ENCODE data around the gene MYOT. TPM values are rescaled to one million over a fixed set of nuclear protein-coding genes. Genes with fewer than 3 reads are reported as not detected.
A peak's percentile ranks its signal among the peaks of the same experiment; 100 is the strongest.

Gene MYOT
- total RNA-seq, 1 experiment from 2014 or later: not detected

- peak; percentile 67 for DNase-seq
- BruUV-seq (replicated peaks): TSS peak; percentile 80
- Mint-ChIP-seq H3K4me3 (ENCODE audit: low read depth, unreplicated experiment) (peak within 1 kb of the TSS; percentile 66), H3K36me3 (ENCODE audit: insufficient read depth, unreplicated experiment) (no peaks in the 10 kb centered on the region), H3K27ac (ENCODE audit: unreplicated experiment) (peak within 1 kb of the TSS; percentile 67), H3K27me3 (ENCODE audit: unreplicated experiment) (no peaks in the 10 kb centered on the region), H3K4me1 (ENCODE audit: low read depth, unreplicated experiment) (peaks cover 17% of the 10 kb centered on the region), H3K9me3 (ENCODE audit: low read depth, unreplicated experiment) (no peaks in the 10 kb centered on the region)
- no peak for TF ChIP-seq CTCF (IDR thresholded peaks at IDR 0.05; ENCODE audit: unreplicated experiment)
- CTCF ChIA-PET: interaction anchor here (0.6 to 1.9 kb wide), 5 partner anchors 12 to 110 kb away, joined by 3 to 5 read pairs (median 3); no protein-coding TSS in a partner anchor
- intact Hi-C loops (cut with micrococcal nuclease; ENCODE audit: unreplicated experiment): no loop called here
Measured at GRCh38 chr5:137888863-137889759, 21.5 kb downstream of the MYOT start, which contains the start of gene PKD2L2. TSS of gene PKD2L2 (plus strand) at chr5:137889457. CDS start at chr5:137889492, 35 bp downstream.

DNA sequence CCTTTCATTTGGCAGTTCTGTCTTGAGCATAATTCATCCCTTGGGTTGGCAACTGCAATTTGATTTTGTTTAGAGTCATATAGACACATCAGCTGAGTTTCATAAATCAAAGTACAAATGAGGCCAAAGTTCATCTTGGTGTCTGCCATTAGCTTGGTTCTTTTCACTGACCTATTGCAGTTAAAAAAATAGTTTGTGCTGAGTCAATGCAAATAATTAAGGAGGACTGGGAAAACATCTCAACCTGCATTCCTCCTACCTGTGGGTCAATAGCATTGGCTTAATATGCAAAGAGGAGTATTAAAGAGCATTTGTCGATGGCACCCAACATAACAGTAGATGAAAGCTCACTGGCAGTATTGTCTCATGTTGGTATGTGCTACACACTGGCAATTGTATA is 23.2 kb downstream of the MYOT start:
- no peak overlapping the region for H3K27ac Mint-ChIP-seq (ENCODE audit: unreplicated experiment)
- no peak overlapping the region for H3K4me3 Mint-ChIP-seq (ENCODE audit: low read depth, unreplicated experiment)
- H3K4me1 Mint-ChIP-seq (ENCODE audit: low read depth, unreplicated experiment): peaks cover 18% of the 10 kb centered on the region
- no peak for TF ChIP-seq CTCF (IDR thresholded peaks at IDR 0.05; ENCODE audit: unreplicated experiment)
- intact Hi-C loops (cut with micrococcal nuclease; ENCODE audit: unreplicated experiment): no loop called here
- no peaks in the 10 kb centered on the region for H3K27me3 Mint-ChIP-seq (ENCODE audit: unreplicated experiment)
- DNase-seq: no peak
- no peaks in the 10 kb centered on the region for H3K36me3 Mint-ChIP-seq (ENCODE audit: insufficient read depth, unreplicated experiment)
- CTCF ChIA-PET: no interaction called here
- no TSS peak for BruUV-seq (replicated peaks)
- no peaks in the 10 kb centered on the region for H3K9me3 Mint-ChIP-seq (ENCODE audit: low read depth, unreplicated experiment)

DNA sequence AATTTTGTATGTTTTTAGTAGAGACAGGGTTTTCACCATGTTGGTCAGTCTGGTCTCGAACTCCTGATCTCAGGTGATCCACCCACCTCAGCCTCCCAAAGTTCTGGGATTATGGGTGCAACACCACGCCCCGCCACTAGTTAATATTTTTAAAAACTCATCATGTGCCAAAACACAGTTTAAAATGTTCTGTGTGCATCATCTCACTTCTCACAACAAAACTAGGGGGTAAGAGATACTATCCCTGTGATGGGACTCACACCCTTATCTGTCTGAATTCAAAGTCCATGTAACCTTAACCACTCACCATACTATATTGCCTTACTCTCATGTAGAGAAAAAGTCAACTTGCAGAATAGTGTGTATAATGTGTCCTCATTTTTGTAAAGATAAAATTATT is 24.2 kb downstream of the MYOT start:
- no peaks in the 10 kb centered on the region for H3K36me3 Mint-ChIP-seq (ENCODE audit: insufficient read depth, unreplicated experiment)
- H3K4me3 Mint-ChIP-seq (ENCODE audit: low read depth, unreplicated experiment): no peak overlapping the region
- intact Hi-C loops (cut with micrococcal nuclease; ENCODE audit: unreplicated experiment): no loop called here
- no peaks in the 10 kb centered on the region for H3K27me3 Mint-ChIP-seq (ENCODE audit: unreplicated experiment)
- peak; percentile 13 for DNase-seq
- CTCF ChIA-PET: no interaction called here
- no peaks in the 10 kb centered on the region for H3K9me3 Mint-ChIP-seq (ENCODE audit: low read depth, unreplicated experiment)
- peak; percentile 32 for TF ChIP-seq CTCF (IDR thresholded peaks at IDR 0.05; ENCODE audit: unreplicated experiment)
- H3K27ac Mint-ChIP-seq (ENCODE audit: unreplicated experiment): no peak overlapping the region
- no TSS peak for BruUV-seq (replicated peaks)
- H3K4me1 Mint-ChIP-seq (ENCODE audit: low read depth, unreplicated experiment): peaks cover 28% of the 10 kb centered on the region

GRCh38 chr5:137894586-137894985 is 26.9 kb downstream of the MYOT start:
- TF ChIP-seq CTCF (IDR thresholded peaks at IDR 0.05; ENCODE audit: unreplicated experiment): no peak
- Mint-ChIP-seq H3K9me3 (ENCODE audit: low read depth, unreplicated experiment) (no peaks in the 10 kb centered on the region), H3K27ac (ENCODE audit: unreplicated experiment) (no peak overlapping the region), H3K36me3 (ENCODE audit: insufficient read depth, unreplicated experiment) (no peaks in the 10 kb centered on the region), H3K4me1 (ENCODE audit: low read depth, unreplicated experiment) (peaks cover 28% of the 10 kb centered on the region), H3K27me3 (ENCODE audit: unreplicated experiment) (no peaks in the 10 kb centered on the region), H3K4me3 (ENCODE audit: low read depth, unreplicated experiment) (no peak overlapping the region)
- no peak for DNase-seq
- BruUV-seq (replicated peaks): no TSS peak
- CTCF ChIA-PET: interaction anchor here (1.2 kb wide), 1 partner anchor 8 kb away, joined by 4 read pairs; no protein-coding TSS in a partner anchor
- intact Hi-C loops (cut with micrococcal nuclease; ENCODE audit: unreplicated experiment): no loop called here
